DMS153 (cell line): ENCODE results near the gene SLC16A9.
"Not testable (repeated sequence)": the region's sequence is repeated elsewhere in the genome, so short reads cannot be mapped to it uniquely, and the experiment has no call there.

ENCODE experiments used
- DNase-seq: peaks from one replicate; lab custom pipeline; 2025; lab: John Stamatoyannopoulos, UW

Gene SLC16A9

GRCh38 chr10:59709395-59710125 is at the start of gene SLC16A9:
Gene SLC16A9 (minus strand): TSS chr10:59709850. CDS start chr10:59684291, 25,559 bp downstream.
- DNase-seq: peak; percentile 10

GRCh38 chr10:59757966-59758365 is 48.3 kb upstream of the SLC16A9 start:
- DNase-seq: no peak

GRCh38 chr10:59754951-59755350 is 45.3 kb upstream of the SLC16A9 start:
- DNase-seq: no peak

GRCh38 chr10:59753267-59753666 is 43.6 kb upstream of the SLC16A9 start, which contains the start of gene MRLN:
Gene MRLN (minus strand): TSS chr10:59753455.
- no peak for DNase-seq

GRCh38 chr10:59752278-59752940 is 42.8 kb upstream of the SLC16A9 start:
- no peak for DNase-seq

GRCh38 chr10:59750155-59750945 is 40.7 kb upstream of the SLC16A9 start:
- no peak for DNase-seq

- DNase-seq: no peak
Measured at GRCh38 chr10:59748834-59749233, 39.2 kb upstream of the SLC16A9 start.

- no peak for DNase-seq
Measured at GRCh38 chr10:59745163-59745650, 35.6 kb upstream of the SLC16A9 start.

GRCh38 chr10:59744762-59745161 is 35.1 kb upstream of the SLC16A9 start:
- DNase-seq: not testable (repeated sequence)

GRCh38 chr10:59744156-59744555 is 34.5 kb upstream of the SLC16A9 start:
- DNase-seq: not testable (repeated sequence)

- DNase-seq: no peak
Measured at GRCh38 chr10:59741583-59741982, 31.9 kb upstream of the SLC16A9 start.

GRCh38 chr10:59741048-59741447 is 31.4 kb upstream of the SLC16A9 start:
- no peak for DNase-seq

- no peak for DNase-seq
Measured at GRCh38 chr10:59736749-59737148, 27.1 kb upstream of the SLC16A9 start.

- DNase-seq: no peak
Measured at GRCh38 chr10:59735296-59735695, 25.6 kb upstream of the SLC16A9 start.

- no peak for DNase-seq
Measured at GRCh38 chr10:59734014-59734462, 24.4 kb upstream of the SLC16A9 start.

- DNase-seq: not testable (repeated sequence)
Measured at GRCh38 chr10:59733321-59734013, 23.8 kb upstream of the SLC16A9 start.

GRCh38 chr10:59732849-59733248 is 23.2 kb upstream of the SLC16A9 start:
- not testable (repeated sequence) for DNase-seq

- not testable (repeated sequence) for DNase-seq
Measured at GRCh38 chr10:59729167-59729566, 19.5 kb upstream of the SLC16A9 start.

- DNase-seq: no peak
Measured at GRCh38 chr10:59724098-59724938, 14.7 kb upstream of the SLC16A9 start.

GRCh38 chr10:59720377-59720776 is 10.7 kb upstream of the SLC16A9 start:
- no peak for DNase-seq

- DNase-seq: no peak
Measured at GRCh38 chr10:59719374-59719773, 9.7 kb upstream of the SLC16A9 start.
